SK-N-MC (cell line): ENCODE measurements around the gene KIAA1217.

Experiments used
- DNase-seq: peaks from one replicate; pipeline ENCODE4 v3.0.0-alpha.2; 2011; ENCODE audit warnings: low read depth, low spot score
- H3K27ac ChIP-seq: fragments of 200-600 bp; sonication (generic); 2 replicates; pipeline ENCODE4 v1.5.1; 2016; ENCODE audit warnings: mixed run types
- H3K36me3 ChIP-seq: fragments of 200-600 bp; sonication (generic); 2 replicates; pipeline ENCODE4 v1.6.1; 2017; ENCODE audit warnings: antibody characterized with exemption, low read length, mixed read lengths; ENCODE audit not compliant: insufficient read depth
- H3K4me3 ChIP-seq: fragments of 200-600 bp; sonication (generic); 2 replicates; pipeline ENCODE4 v1.5.1; 2016
- H3K9ac ChIP-seq: fragments of 200-600 bp; sonication (generic); 2 replicates; pipeline ENCODE4 v1.8.0; 2017; ENCODE audit warnings: mixed run types, mixed read lengths; ENCODE audit not compliant: insufficient read length
- H3K9me3 ChIP-seq: fragments of 200-600 bp; sonication (generic); 2 replicates; pipeline ENCODE4 v1.6.1; 2017; ENCODE audit warnings: low read depth, mild to moderate bottlenecking, antibody characterized with exemption, low read length, moderate library complexity, mixed read lengths
- EZH2 ChIP-seq: fragments of 200-600 bp; sonication (generic); IDR thresholded peaks from one replicate; pipeline ENCODE4 v1.6.1; 2017; ENCODE audit warnings: antibody characterized with exemption
- FOXP2 ChIP-seq: optimal IDR thresholded peaks from 2 replicates; pipeline ENCODE3; 2011; ENCODE audit warnings: mild to moderate bottlenecking, moderate library complexity; ENCODE audit not compliant: insufficient read depth; ENCODE audit errors: extremely low read length, control extremely low read depth
- POLR2AphosphoS5 ChIP-seq: IDR thresholded peaks from 2 replicates; pipeline ENCODE4 v1.6.1; 2012; ENCODE audit warnings: mild to moderate bottlenecking, low read depth, low read length, borderline replicate concordance

Gene KIAA1217

GRCh38 chr10:24208661-24209431, at the start of gene KIAA1217:
Gene KIAA1217 (plus strand): TSS chr10:24209138. CDS start chr10:24209194, 56 bp downstream.
- TF ChIP-seq EZH2 (no peak), FOXP2 (no peak), POLR2AphosphoS5 (no peak)
- Histone ChIP-seq H3K36me3 (no peaks in the 10 kb centered on the region), H3K9ac (peak within 1 kb of the TSS; percentile 78), H3K4me3 (peak within 1 kb of the TSS; percentile 83), H3K9me3 (no peaks in the 10 kb centered on the region), H3K27ac (peak within 1 kb of the TSS; percentile 92)
- DNase-seq: no peak

GRCh38 chr10:24162206-24162985, 46.5 kb upstream of the KIAA1217 start:
- Histone ChIP-seq H3K36me3 (no peaks in the 10 kb centered on the region), H3K9me3 (no peaks in the 10 kb centered on the region), H3K4me3 (no peak overlapping the region), H3K9ac (no peak overlapping the region), H3K27ac (no peak overlapping the region)
- no peak for DNase-seq
- TF ChIP-seq FOXP2 (no peak), POLR2AphosphoS5 (no peak), EZH2 (no peak)

- no peak overlapping the region for H3K4me3 ChIP-seq
- TF ChIP-seq FOXP2: no peak
- no peak for TF ChIP-seq POLR2AphosphoS5
- no peak for TF ChIP-seq EZH2
- no peaks in the 10 kb centered on the region for H3K36me3 ChIP-seq
- no peak overlapping the region for H3K9ac ChIP-seq
- DNase-seq: no peak
- no peak overlapping the region for H3K27ac ChIP-seq
- H3K9me3 ChIP-seq: no peaks in the 10 kb centered on the region
These were observed 45.5 kb upstream of the KIAA1217 start for GRCh38 chr10:24163485-24163884.

GRCh38 chr10:24168258-24169170, 40.4 kb upstream of the KIAA1217 start:
- H3K4me3 ChIP-seq: no peak overlapping the region
- no peak overlapping the region for H3K27ac ChIP-seq
- no peak for TF ChIP-seq EZH2
- TF ChIP-seq FOXP2: no peak
- no peak for TF ChIP-seq POLR2AphosphoS5
- no peaks in the 10 kb centered on the region for H3K36me3 ChIP-seq
- no peak overlapping the region for H3K9ac ChIP-seq
- no peak for DNase-seq
- no peaks in the 10 kb centered on the region for H3K9me3 ChIP-seq

- Histone ChIP-seq H3K9ac (no peak overlapping the region), H3K9me3 (no peaks in the 10 kb centered on the region), H3K4me3 (no peak overlapping the region), H3K27ac (no peak overlapping the region), H3K36me3 (no peaks in the 10 kb centered on the region)
- DNase-seq: no peak
- TF ChIP-seq FOXP2 (no peak), POLR2AphosphoS5 (no peak), EZH2 (no peak)
These were observed 38.7 kb upstream of the KIAA1217 start for GRCh38 chr10:24170199-24170598.

GRCh38 chr10:24172909-24173308, 36.0 kb upstream of the KIAA1217 start:
- Histone ChIP-seq H3K36me3 (no peaks in the 10 kb centered on the region), H3K4me3 (no peak overlapping the region)
- no peak for DNase-seq

GRCh38 chr10:24174014-24174413, 34.9 kb upstream of the KIAA1217 start:
- no peak overlapping the region for H3K27ac ChIP-seq
- no peak for DNase-seq
- no peaks in the 10 kb centered on the region for H3K36me3 ChIP-seq
- no peaks in the 10 kb centered on the region for H3K9me3 ChIP-seq
- no peak overlapping the region for H3K4me3 ChIP-seq
- TF ChIP-seq FOXP2: no peak
- no peak for TF ChIP-seq EZH2
- no peak for TF ChIP-seq POLR2AphosphoS5
- no peak overlapping the region for H3K9ac ChIP-seq

More at GRCh38 chr10:24172909-24173308, 36.0 kb upstream of the KIAA1217 start:
- Histone ChIP-seq H3K27ac (no peak overlapping the region), H3K9ac (no peak overlapping the region), H3K9me3 (no peaks in the 10 kb centered on the region)
- TF ChIP-seq EZH2 (no peak), POLR2AphosphoS5 (no peak), FOXP2 (no peak)
